ENCODE measurements around the gene ADAP2.

DNA sequence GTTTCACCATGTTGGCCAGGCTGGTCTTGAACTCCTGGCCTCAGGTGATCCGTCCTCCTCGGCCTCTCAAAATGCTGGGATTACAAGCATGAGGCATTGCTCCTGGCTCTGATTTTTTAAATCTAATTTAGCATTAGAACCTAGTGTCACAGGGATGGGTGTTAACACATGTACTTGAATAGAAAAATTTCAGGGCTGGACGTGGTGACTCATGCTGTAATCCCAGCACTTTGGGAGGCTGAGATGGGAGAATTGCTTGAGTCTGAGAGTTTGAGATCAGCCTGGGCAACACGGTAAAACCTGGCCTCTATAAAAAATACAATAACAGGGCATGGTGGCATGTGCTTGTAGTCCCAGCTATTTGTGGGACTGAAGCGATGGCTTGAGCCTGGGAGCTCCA lies 43.1 kb downstream of the ADAP2 start:
- no peak for TF ChIP-seq POLR2AphosphoS5 (IDR thresholded peaks at IDR 0.05)
- TF ChIP-seq, protein P1, sequence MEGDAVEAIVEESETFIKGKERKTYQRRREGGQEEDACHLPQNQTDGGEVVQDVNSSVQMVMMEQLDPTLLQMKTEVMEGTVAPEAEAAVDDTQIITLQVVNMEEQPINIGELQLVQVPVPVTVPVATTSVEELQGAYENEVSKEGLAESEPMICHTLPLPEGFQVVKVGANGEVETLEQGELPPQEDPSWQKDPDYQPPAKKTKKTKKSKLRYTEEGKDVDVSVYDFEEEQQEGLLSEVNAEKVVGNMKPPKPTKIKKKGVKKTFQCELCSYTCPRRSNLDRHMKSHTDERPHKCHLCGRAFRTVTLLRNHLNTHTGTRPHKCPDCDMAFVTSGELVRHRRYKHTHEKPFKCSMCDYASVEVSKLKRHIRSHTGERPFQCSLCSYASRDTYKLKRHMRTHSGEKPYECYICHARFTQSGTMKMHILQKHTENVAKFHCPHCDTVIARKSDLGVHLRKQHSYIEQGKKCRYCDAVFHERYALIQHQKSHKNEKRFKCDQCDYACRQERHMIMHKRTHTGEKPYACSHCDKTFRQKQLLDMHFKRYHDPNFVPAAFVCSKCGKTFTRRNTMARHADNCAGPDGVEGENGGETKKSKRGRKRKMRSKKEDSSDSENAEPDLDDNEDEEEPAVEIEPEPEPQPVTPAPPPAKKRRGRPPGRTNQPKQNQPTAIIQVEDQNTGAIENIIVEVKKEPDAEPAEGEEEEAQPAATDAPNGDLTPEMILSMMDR (IDR thresholded peaks at IDR 0.05 in 8 of 11, conservative IDR thresholded peaks at IDR 0.05 in 3 of 11) = no peak
